PC-3 (cell line): ENCODE data around the gene IL25.

Experiments
- EZH2 ChIP-seq: fragments of 300-600 bp; sonication (generic); IDR thresholded peaks from one replicate; pipeline ENCODE4 v1.6.1; 2017; ENCODE audit warnings: antibody characterized with exemption, mild to moderate bottlenecking, low read length; ENCODE audit not compliant: unreplicated experiment
- EZH2phosphoT487 ChIP-seq: fragments of 300-600 bp; sonication (generic); IDR thresholded peaks from 2 replicates; pipeline ENCODE4 v1.6.1; 2018; ENCODE audit warnings: mild to moderate bottlenecking, antibody characterized with exemption, low read length, borderline replicate concordance
- TF ChIP-seq, protein P1 (sequence below): fragments of 300-600 bp; sonication (generic); conservative IDR thresholded peaks from 2 replicates; pipeline ENCODE4 v1.5.1; 2017; ENCODE audit warnings: antibody characterized with exemption, low read depth, mild to moderate bottlenecking, low read length

DNA sequence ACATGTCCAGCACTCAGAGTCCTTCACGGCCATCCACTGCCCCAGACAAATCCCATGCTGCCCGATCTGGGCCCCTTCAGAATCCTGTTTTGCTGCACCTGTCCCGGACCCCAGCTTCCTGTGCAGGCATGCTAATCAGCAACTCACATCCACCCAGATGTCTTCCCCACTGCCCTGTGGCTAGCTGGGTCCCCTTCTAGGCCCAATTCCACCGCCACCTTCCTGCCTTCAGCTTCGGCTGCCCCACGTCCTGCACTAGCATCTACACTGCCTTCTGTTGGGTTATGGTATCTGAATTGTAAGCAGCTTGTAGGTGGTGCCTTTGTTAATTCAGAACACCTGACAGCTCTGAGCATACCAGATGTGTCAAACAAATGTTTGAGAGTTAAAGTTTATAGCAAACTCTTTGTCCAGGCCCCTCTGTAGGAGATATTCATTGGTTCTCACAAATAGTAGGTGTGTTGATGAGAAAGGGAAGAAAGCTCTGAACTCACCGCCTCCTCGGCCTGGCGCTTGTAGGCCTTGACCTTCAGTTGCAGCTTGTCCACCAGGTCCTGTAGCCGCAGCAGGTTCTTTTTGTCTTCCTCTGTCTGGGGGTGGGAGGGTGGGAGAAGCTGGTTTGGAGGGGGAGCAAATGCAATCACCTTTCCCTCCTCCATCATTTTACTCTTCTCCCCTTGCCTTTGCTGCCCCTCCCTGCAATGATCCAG is 10.3 kb downstream of the IL25 start:
- TF ChIP-seq, protein P1, sequence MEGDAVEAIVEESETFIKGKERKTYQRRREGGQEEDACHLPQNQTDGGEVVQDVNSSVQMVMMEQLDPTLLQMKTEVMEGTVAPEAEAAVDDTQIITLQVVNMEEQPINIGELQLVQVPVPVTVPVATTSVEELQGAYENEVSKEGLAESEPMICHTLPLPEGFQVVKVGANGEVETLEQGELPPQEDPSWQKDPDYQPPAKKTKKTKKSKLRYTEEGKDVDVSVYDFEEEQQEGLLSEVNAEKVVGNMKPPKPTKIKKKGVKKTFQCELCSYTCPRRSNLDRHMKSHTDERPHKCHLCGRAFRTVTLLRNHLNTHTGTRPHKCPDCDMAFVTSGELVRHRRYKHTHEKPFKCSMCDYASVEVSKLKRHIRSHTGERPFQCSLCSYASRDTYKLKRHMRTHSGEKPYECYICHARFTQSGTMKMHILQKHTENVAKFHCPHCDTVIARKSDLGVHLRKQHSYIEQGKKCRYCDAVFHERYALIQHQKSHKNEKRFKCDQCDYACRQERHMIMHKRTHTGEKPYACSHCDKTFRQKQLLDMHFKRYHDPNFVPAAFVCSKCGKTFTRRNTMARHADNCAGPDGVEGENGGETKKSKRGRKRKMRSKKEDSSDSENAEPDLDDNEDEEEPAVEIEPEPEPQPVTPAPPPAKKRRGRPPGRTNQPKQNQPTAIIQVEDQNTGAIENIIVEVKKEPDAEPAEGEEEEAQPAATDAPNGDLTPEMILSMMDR, result no peak
- TF ChIP-seq EZH2phosphoT487 (no peak), EZH2 (no peak)
